ENCODE measurements around the gene ACTN1.
"Not testable (repeated sequence)": the region's sequence is repeated elsewhere in the genome, so short reads cannot be mapped to it uniquely, and the experiment has no call there.

Gene ACTN1

GRCh38 chr14:68979021-68979721 is at the start of gene ACTN1:
ACTN1 (minus strand) TSS chr14:68979302; CDS start chr14:68979056, 246 bp downstream.
- peak; percentile 87 to 95 for DNase-seq

GRCh38 chr14:69027242-69027913 is 48.3 kb upstream of the ACTN1 start:
- no peak for DNase-seq

DNA sequence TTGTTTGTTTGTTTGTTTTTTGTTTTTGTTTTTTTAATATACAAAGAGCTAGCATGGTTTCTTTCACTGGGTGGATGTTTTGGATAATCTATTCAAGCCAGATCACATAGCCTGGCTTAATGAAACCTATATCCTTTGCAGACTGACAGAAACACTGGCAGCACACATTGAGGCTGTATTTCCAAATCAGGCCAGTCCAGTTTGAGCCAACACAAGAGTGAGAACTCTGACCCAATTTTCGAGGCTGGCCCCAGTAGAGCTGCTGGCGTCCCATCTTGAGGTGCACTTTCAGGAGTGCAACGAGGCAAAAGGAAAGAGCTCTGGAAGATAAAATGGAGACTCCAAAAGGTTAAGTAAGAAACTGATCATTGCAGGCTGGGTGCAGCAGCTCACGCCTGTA is 43.9 kb upstream of the ACTN1 start:
- DNase-seq, result no peak

- not testable (repeated sequence) for DNase-seq
These were observed 43.0 kb upstream of the ACTN1 start for GRCh38 chr14:69022093-69022492.

- DNase-seq, result no peak
These were observed 38.6 kb upstream of the ACTN1 start for GRCh38 chr14:69017706-69018105.

GRCh38 chr14:69014829-69015259 is 35.7 kb upstream of the ACTN1 start:
- DNase-seq, result no peak

DNA sequence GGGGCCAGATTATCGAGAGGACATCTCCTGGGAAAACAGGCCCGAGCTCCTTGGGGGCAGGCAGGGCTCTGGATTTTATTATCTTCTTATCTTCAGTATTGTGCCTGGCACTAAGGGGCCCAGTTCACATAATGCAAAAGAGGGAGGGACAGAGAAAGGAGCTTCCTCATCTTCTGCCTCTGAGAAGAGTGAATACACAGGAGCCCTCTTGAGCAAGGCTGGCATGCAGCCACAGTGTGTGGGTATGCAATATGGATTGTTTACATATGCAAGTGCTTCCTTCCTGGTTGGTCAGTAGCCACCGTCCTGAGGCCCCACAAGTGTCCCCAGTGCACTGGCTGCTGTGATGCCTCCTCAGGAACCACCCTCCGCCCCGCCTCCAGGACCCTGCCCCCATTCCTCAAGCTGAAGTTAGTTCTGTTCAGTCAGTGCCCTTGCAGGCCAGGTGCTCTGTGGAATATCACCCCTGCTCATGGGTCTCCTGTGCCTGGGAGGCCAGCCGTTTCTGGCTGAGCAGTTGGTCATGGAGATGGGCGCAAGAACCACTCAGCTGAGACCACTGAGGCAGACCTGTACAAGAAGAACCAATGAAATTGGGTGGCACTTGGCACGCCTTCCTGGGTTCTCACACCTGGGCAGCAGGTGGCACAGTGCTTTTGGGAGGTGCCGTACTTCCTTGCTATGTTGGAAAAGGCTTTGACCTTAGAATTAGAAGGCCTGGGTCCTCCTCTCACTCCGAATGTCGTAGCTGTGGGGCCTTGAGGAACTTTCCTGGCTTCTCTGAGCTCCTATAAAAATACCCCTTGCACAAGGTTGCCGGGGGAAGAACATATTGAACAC is 35.1 kb upstream of the ACTN1 start:
- no peak for DNase-seq

- no peak for DNase-seq
These were observed 33.3 kb upstream of the ACTN1 start for GRCh38 chr14:69012256-69012953.

DNA sequence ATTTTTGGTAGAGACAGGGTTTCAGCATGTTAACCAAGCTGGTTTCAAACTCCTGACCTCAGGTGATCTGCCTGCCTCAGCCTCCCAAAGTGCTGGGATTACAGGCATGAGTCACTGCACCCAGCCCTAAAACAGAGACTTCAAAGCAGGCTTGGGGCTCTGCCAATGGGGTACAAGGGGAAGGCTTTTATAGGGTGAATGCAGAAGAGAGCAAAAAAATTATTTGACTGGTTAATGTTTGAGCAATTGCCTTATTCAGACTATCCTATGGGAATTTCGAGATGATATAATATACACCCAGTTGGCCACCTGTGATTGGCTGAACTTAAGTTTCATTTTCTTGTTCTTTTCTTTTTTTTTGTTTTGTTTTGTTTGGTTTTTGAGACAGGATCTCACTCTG is 31.5 kb upstream of the ACTN1 start:
- DNase-seq, result no peak

DNA sequence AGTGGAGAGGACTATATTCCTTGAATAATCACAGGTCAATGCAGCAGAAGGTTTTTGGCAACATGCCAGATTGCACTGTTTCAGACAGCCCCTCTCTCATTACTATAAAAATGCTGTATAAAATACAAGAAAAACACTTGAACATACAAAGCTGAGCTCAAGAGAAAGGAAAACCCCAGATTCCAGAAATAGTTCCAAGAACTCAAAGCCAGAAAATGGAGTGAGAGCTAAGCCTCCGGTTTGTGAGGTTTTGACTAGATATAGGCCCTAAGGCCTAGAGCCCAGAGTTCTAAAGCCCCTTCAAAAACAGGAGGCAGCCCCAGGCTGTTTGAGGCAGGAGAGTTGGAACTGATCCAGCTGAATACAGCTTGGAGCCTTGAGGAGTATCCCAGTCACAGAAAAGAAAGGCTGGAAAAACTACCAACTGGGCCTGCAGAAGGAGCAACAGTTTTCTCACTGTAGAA is 29.4 kb upstream of the ACTN1 start:
- DNase-seq, result no peak

- DNase-seq, result no peak
These were observed 27.2 kb upstream of the ACTN1 start for GRCh38 chr14:69006346-69006745.

DNA sequence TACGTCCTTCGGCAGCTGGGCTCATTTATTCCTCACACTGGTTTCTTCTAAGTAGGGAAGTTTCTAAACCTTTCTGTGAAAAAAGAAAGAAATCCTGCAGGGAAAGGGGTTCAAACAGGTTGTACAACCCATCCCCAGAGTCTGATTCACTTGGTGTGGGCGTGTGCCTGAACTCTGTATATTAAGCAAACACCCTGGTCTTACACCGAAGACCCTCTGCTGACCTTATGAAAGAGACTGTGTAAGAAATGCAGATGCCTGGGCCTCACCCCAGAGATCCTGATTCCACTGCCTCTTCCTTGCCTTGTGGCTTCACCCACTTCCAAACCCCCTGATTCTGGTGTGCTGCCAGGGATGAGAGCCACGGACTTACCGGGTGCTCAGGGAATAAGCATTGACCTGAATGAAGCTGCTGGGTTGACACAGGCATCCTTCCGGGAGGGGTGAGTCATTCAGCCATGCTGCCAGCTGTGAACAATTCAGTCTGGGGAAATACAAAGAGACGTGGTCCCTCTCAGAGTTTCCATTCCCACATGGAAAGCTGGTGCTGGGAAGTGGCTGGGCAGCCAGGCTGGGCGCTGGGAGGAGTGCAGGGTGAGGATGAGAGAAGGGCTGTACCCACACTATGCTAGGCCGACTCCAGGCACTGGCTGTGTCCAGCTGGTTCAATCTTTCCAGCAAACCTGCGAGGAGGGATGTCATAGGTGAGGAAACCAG is 26.5 kb upstream of the ACTN1 start:
- DNase-seq, result peak; percentile 49 to 77

GRCh38 chr14:69004731-69005431 is 25.8 kb upstream of the ACTN1 start:
- no peak for DNase-seq

GRCh38 chr14:69003626-69004025 is 24.5 kb upstream of the ACTN1 start:
- no peak for DNase-seq

DNA sequence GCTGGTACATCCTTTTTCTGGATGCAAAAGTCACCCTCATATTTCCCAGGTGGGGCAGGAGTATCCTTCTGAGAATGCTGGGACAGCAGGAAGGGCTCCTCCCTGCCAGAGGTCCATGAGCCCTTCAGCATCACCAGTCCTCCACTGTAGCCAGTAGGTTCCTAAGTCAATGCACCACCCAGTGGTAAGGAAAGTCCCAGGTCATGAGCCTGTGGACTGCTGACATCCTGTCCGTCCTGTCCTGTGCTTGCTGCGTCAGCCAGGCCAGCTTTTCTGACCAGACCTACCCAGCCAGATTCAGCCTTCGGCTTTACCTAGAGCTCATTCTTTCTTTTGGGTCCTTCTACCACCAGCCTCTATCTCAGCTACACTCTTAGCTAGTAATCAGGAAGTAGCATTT is 23.0 kb upstream of the ACTN1 start:
- peak in 1 of 2 experiments; percentile 31 for DNase-seq

GRCh38 chr14:69001375-69001774 is 22.3 kb upstream of the ACTN1 start:
- no peak for DNase-seq

- no peak for DNase-seq
These were observed 19.0 kb upstream of the ACTN1 start for GRCh38 chr14:68998062-68998461.

- no peak for DNase-seq
These were observed 16.6 kb upstream of the ACTN1 start for GRCh38 chr14:68995731-68996130.

DNA sequence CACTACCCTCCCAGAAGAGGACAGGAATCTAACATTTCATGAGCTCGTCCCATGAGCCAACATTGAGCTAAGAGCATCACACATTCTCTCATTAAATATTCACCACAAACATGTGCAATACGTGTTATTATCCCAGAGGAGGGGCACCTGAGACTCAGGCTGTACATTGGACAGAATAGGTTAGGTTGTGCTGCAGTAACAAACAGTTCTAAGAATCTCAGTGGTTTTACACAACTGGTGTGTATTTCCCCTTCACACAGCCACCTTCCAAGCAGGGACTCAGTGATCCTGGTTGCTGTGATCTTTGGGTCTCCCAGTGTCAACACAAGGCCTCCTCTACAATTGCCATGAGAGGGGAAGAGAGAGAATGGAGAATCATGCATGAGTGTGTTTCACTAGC is 15.0 kb upstream of the ACTN1 start:
- no peak for DNase-seq

DNA sequence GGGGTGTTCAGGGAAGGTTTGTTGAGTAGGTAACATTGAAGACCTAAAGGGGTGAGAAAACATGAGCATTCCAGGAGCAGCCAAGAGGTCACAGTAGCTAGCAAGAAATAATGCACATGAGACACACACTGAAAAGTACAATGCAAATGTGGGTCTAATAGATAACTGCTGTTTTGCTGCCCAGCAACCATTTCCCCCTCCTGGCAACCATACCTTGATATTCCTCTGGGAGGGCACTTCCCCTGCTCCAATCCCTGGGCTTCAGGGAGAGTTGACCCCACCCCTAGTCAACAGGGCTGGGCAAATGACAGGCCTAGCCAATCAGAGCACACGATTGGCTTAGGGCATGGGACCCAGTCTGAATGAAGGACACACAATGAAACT is 8.5 kb upstream of the ACTN1 start:
- DNase-seq, result peak in 1 of 2 experiments; percentile 41

DNA sequence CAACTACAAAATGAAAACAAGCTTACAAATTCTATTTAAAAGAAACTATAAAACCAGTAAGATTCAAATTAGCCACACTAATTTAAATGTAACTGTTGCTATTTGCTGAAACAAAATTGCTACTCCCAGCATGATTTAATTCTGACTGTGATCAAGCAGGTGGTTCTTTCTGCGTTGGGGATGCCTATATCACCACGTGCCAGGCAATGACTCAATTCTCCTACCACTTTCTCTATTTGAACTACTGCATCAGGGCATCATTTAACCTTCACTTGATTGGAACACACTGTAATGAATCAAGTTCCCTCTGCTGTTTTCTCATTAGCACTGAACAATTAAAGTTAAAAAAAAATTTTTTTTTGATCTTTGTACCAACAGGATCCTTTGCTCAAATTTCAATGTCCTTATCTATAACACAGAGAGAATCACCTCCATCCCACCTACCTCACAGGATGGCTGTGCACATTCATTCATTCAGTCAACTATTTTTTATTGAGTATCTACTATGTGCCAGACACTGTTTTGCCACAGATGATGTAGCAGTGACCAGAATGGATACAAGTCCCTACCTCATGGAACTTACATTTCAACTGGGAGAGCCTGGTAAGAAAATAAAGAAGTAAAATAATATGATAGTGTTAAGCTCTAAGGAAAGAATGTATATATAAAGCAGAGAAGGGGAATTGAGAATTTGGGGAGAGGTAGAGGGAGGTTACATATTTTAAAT is 8.0 kb upstream of the ACTN1 start:
- DNase-seq, result no peak

All from SW 1271 (cell line).